ENCODE results near the gene GJD4. TPM values are rescaled to one million over a fixed set of nuclear protein-coding genes. Genes with fewer than 3 reads are reported as not detected.

The GJD4 gene
- total and polyA plus RNA-seq, 2 experiments from 2014 or later, result not detected

- Mint-ChIP-seq H3K27me3 (ENCODE audit: insufficient read depth, low read depth, poor library complexity) (peaks cover 14% of the 10 kb centered on the region), H3K27ac (no peak overlapping the region), H3K36me3 (ENCODE audit: low read depth) (peaks cover 3% of the 10 kb centered on the region; the same call in 2 of the 3 replicates), H3K9me3 (peaks cover 4% of the 10 kb centered on the region), H3K4me1 (peaks cover 40% of the 10 kb centered on the region), H3K4me3 (peak overlapping the region; percentile 63)
- H4K20me1 ChIP-seq (replicated peaks; ENCODE audit: insufficient read depth), result no peaks in the 10 kb centered on the region
- peaks cover 38% of the 10 kb centered on the region for H3K27me3 ChIP-seq (ENCODE audit: insufficient read depth)
- H3K4me2 ChIP-seq, result peak overlapping the region; percentile 75
- H3K79me2 ChIP-seq (replicated peaks; ENCODE audit: insufficient read depth), result no peaks in the 10 kb centered on the region
- no peaks in the 10 kb centered on the region for H3K36me3 ChIP-seq (ENCODE audit: insufficient read depth)
- no peak for ATAC-seq
- H3K27ac ChIP-seq (ENCODE audit: low read depth), result no peak overlapping the region
- H3K4me3 ChIP-seq, result peak overlapping the region; percentile 60
- H3K9me2 ChIP-seq (ENCODE audit: insufficient read depth), result no peaks in the 10 kb centered on the region
- no peak for TF ChIP-seq ZNF114 (CRISPR knock-in tag; IDR thresholded peaks at IDR 0.05)
- TF ChIP-seq ZNF462 (CRISPR knock-in tag; IDR thresholded peaks at IDR 0.05), result no peak
- TF ChIP-seq REST (IDR thresholded peaks at IDR 0.05; ENCODE audit: unreplicated experiment), result no peak
- no peak for TF ChIP-seq JUNB (IDR thresholded peaks at IDR 0.05; ENCODE audit: unreplicated experiment)
- TF ChIP-seq NANOG (IDR thresholded peaks at IDR 0.05; ENCODE audit: borderline replicate concordance), result no peak
- no peak for TF ChIP-seq STAT1 (IDR thresholded peaks at IDR 0.05; ENCODE audit: unreplicated experiment)
- no peak for TF ChIP-seq POLR2AphosphoS5 (IDR thresholded peaks at IDR 0.05; ENCODE audit: low read depth)
- no peak for TF ChIP-seq ZNF331 (CRISPR knock-in tag; IDR thresholded peaks at IDR 0.05; ENCODE audit: low read depth)
- no peak for TF ChIP-seq CREB1 (CRISPR knock-in tag; IDR thresholded peaks at IDR 0.05; ENCODE audit: low read depth)
- H3F3A ChIP-seq (replicated peaks; ENCODE audit: low read depth), result 0 out of 2 replicates have a peak, but pooled peaks cover 5% of the 10 kb centered on the region
- no peak for DNase-seq (ENCODE audit: low spot score)
- H2AFZ ChIP-seq, result no peak overlapping the region
- peaks cover 25% of the 10 kb centered on the region for H3K4me1 ChIP-seq (ENCODE audit: insufficient read depth)
Measured at GRCh38 chr10:35636956-35637355, 31.8 kb downstream of the GJD4 start.
